Testis (tissue), 2 donors: Measurements from ENCODE around the gene LDB1.
A peak's percentile ranks its signal among the peaks of the same experiment; 100 is the strongest.

ENCODE experiments used
- POLR2A ChIP-seq: fragments of 450-650 bp; IDR thresholded peaks from one replicate; pipeline ENCODE4 v1.6.1; 2017; ENCODE audit warnings: antibody characterized with exemption, mild to moderate bottlenecking, moderate library complexity
- TF ChIP-seq, protein P1 (sequence below), 3 experiments: fragments of 450-650 bp in 2 of 3; fragments of 200-600 bp in 1 of 3; sonication (generic) in 1 of 3; IDR thresholded peaks; one replicate each; pipeline ENCODE4 v1.5.1; 2016 to 2019; ENCODE audit warnings: antibody characterized with exemption in 3 of 3, mild to moderate bottlenecking in 2 of 3, moderate library complexity in 1 of 3

DNA sequence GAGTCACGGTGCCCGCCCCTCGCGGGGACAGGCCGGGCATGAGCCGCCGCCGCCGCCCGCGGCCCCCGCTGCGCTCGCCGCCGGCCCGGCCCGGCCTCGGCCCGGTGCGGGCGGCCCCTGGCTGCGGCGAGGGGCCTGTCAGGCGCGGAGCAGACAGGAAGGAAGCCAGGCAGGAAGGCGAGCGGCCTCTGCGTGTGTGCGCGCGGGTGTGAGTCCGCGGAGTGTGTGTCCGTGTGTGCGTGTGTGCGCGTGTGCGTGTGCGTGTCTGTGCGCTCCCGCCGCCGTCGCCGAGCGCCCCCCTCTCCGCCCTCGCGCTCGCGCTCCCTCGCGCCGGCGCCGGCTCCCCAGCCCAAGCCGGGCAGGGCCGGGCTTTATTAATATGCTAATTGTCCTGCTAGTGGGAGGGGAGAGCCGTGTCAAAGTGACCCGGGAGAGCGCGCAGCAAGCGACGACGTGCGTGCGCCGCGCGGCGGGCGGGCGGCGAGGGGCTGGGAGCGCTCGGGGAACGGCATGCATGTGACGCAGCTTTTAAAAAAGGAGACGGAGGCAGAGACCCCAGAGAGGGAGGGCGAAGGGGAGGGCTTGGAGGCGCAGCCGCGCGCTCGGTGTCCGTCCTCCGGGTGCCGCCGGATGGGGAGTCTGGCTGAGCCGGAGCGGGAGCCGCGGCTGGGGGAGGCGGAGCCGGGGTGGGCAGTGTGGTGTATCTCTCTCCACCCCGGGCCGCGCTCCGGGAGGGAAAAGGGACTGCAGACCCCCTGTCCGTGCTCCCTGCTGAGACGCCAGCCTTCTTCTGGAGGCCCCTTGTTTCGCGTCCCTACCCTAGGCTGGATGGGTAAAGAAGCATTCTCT, at the start of gene LDB1:
- TF ChIP-seq POLR2A: peak; percentile 40
- TF ChIP-seq, protein P1, sequence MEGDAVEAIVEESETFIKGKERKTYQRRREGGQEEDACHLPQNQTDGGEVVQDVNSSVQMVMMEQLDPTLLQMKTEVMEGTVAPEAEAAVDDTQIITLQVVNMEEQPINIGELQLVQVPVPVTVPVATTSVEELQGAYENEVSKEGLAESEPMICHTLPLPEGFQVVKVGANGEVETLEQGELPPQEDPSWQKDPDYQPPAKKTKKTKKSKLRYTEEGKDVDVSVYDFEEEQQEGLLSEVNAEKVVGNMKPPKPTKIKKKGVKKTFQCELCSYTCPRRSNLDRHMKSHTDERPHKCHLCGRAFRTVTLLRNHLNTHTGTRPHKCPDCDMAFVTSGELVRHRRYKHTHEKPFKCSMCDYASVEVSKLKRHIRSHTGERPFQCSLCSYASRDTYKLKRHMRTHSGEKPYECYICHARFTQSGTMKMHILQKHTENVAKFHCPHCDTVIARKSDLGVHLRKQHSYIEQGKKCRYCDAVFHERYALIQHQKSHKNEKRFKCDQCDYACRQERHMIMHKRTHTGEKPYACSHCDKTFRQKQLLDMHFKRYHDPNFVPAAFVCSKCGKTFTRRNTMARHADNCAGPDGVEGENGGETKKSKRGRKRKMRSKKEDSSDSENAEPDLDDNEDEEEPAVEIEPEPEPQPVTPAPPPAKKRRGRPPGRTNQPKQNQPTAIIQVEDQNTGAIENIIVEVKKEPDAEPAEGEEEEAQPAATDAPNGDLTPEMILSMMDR (IDR thresholded peaks at IDR 0.05): peak in 1 of 3 experiments; percentile 14
